Measurements from ENCODE around the gene TCF12. TPM values are rescaled to one million over a fixed set of nuclear protein-coding genes. Genes with fewer than 3 reads are reported as not detected.
A peak's percentile ranks its signal among the peaks of the same experiment; 100 is the strongest.

TCF12 gene
- total RNA-seq, 1 experiment from 2014 or later: 102 TPM

GRCh38 chr15:57015897-57016296 is 97.5 kb downstream of the TCF12 start:
- TF ChIP-seq POLR2AphosphoS5 (IDR thresholded peaks at IDR 0.05; ENCODE audit: low read depth, low read length) (no peak), TCF7L2 (IDR thresholded peaks at IDR 0.05; ENCODE audit: low read depth, low read length) (no peak), SIN3A (IDR thresholded peaks at IDR 0.05; ENCODE audit: borderline replicate concordance, insufficient read depth, low read depth, low read length) (no peak), CTCF (IDR thresholded peaks at IDR 0.05) (no peak), REST (IDR thresholded peaks at IDR 0.05; ENCODE audit: insufficient read depth in 1 of 2, low read depth in 2 of 2, low read length in 1 of 2) (no peak)
- no peaks in the 10 kb centered on the region for H3K9me3 ChIP-seq (ENCODE audit: control insufficient read depth, insufficient read depth, low read depth, low read length)
- no TSS peak for BruUV-seq (replicated peaks)
- ATAC-seq (no peak), DNase-seq (ENCODE audit: low read depth, low spot score) (no peak)
- in situ Hi-C loops (cut with HindIII; ENCODE audit: low pct_unique_long_range_greater_than_20kb, low sequenced_read_pairs): no loop called here
- H3K27me3 ChIP-seq (ENCODE audit: control insufficient read depth, insufficient read depth, low read length): no peaks in the 10 kb centered on the region
- CTCF ChIA-PET: no interaction called here
- no peaks in the 10 kb centered on the region for H3K36me3 ChIP-seq (ENCODE audit: control insufficient read depth, insufficient read depth, low read length)
- no peak overlapping the region for H3K4me3 ChIP-seq (ENCODE audit: low read depth in 2 of 2, low read length in 2 of 2)
- intact Hi-C loops (cut with micrococcal nuclease; ENCODE audit: unreplicated experiment): no loop called here
- peaks cover 12% of the 10 kb centered on the region; the same call in 1 of the 2 replicates for H3K4me1 ChIP-seq (ENCODE audit: control insufficient read depth, insufficient read depth, low read length)
- H3K27ac ChIP-seq (ENCODE audit: low read length): no peak overlapping the region
- POLR2A ChIA-PET: no interaction called here

- CTCF ChIA-PET: no interaction called here
- DNase-seq (ENCODE audit: low read depth, low spot score) (no peak), ATAC-seq (peak; percentile 69)
- no peak overlapping the region for H3K4me3 ChIP-seq (ENCODE audit: low read depth in 2 of 2, low read length in 2 of 2)
- no peaks in the 10 kb centered on the region for H3K27me3 ChIP-seq (ENCODE audit: control insufficient read depth, insufficient read depth, low read length)
- BruUV-seq (replicated peaks): no TSS peak
- H3K4me1 ChIP-seq (ENCODE audit: control insufficient read depth, insufficient read depth, low read length): peaks cover 11% of the 10 kb centered on the region; the same call in 1 of the 2 replicates
- in situ Hi-C loops (cut with HindIII; ENCODE audit: low pct_unique_long_range_greater_than_20kb, low sequenced_read_pairs): no loop called here
- intact Hi-C loops (cut with micrococcal nuclease; ENCODE audit: unreplicated experiment): no loop called here
- H3K9me3 ChIP-seq (ENCODE audit: control insufficient read depth, insufficient read depth, low read depth, low read length): no peaks in the 10 kb centered on the region
- H3K36me3 ChIP-seq (ENCODE audit: control insufficient read depth, insufficient read depth, low read length): no peaks in the 10 kb centered on the region
- peak; percentile 41 for TF ChIP-seq CTCF (IDR thresholded peaks at IDR 0.05)
- no peak for TF ChIP-seq POLR2AphosphoS5 (IDR thresholded peaks at IDR 0.05; ENCODE audit: low read depth, low read length)
- TF ChIP-seq SIN3A (IDR thresholded peaks at IDR 0.05; ENCODE audit: borderline replicate concordance, insufficient read depth, low read depth, low read length): no peak
- no peak for TF ChIP-seq REST (IDR thresholded peaks at IDR 0.05; ENCODE audit: insufficient read depth in 1 of 2, low read depth in 2 of 2, low read length in 1 of 2)
- POLR2A ChIA-PET: no interaction called here
- no peak overlapping the region for H3K27ac ChIP-seq (ENCODE audit: low read length)
Observed at GRCh38 chr15:57017024-57017423, 98.6 kb downstream of the TCF12 start.
